ENCODE measurements around the gene TMEM107. TPM values are rescaled to one million over a fixed set of nuclear protein-coding genes. Genes with fewer than 3 reads are reported as not detected.

Gene TMEM107
- total RNA-seq, 1 donor from 2014 or later = 14.7 TPM

GRCh38 chr17:8133941-8134340, 42.2 kb downstream of the TMEM107 start:
- no peak for DNase-seq (ENCODE audit: low read depth)
- no peaks in the 10 kb centered on the region for H3K36me3 ChIP-seq (ENCODE audit: control insufficient read depth, insufficient read depth, low read length)

DNA sequence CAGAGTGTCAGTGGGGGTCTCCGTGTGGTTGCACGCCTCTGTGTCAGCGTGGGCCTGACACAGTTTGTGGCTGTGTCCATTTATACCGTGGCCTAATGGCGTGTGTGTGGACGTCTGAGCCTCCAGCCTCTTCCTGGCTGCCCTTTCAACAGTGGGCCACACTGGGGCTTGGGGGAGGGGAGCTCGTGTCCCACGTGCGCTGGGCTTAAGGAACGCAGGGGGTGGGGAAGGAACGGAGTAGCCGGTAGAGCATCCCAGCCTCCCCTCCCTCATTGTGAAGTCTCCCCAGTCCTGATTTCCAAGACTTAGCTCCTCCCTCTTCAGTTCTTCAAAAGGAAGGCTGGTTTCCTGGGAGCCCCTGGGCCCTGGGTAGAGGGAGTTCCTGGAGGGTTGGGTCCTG, 42.8 kb downstream of the TMEM107 start:
- H3K36me3 ChIP-seq (ENCODE audit: control insufficient read depth, insufficient read depth, low read length) = no peaks in the 10 kb centered on the region
- TF ChIP-seq, protein P1, sequence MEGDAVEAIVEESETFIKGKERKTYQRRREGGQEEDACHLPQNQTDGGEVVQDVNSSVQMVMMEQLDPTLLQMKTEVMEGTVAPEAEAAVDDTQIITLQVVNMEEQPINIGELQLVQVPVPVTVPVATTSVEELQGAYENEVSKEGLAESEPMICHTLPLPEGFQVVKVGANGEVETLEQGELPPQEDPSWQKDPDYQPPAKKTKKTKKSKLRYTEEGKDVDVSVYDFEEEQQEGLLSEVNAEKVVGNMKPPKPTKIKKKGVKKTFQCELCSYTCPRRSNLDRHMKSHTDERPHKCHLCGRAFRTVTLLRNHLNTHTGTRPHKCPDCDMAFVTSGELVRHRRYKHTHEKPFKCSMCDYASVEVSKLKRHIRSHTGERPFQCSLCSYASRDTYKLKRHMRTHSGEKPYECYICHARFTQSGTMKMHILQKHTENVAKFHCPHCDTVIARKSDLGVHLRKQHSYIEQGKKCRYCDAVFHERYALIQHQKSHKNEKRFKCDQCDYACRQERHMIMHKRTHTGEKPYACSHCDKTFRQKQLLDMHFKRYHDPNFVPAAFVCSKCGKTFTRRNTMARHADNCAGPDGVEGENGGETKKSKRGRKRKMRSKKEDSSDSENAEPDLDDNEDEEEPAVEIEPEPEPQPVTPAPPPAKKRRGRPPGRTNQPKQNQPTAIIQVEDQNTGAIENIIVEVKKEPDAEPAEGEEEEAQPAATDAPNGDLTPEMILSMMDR (IDR thresholded peaks at IDR 0.05; ENCODE audit: insufficient read depth, low read length, poor library complexity, severe bottlenecking) = no peak
- H3K27me3 ChIP-seq (ENCODE audit: control insufficient read depth, insufficient read depth, low read length) = peaks cover 2% of the 10 kb centered on the region
- DNase-seq (ENCODE audit: low read depth) = no peak
- H3K4me3 ChIP-seq (ENCODE audit: low read depth, low read length) = no peak overlapping the region

More at GRCh38 chr17:8133941-8134340, 42.2 kb downstream of the TMEM107 start:
- Histone ChIP-seq H3K27me3 (ENCODE audit: control insufficient read depth, insufficient read depth, low read length) (peaks cover 2% of the 10 kb centered on the region), H3K4me3 (ENCODE audit: low read depth, low read length) (no peak overlapping the region)
- TF ChIP-seq, protein P1 (IDR thresholded peaks at IDR 0.05; ENCODE audit: insufficient read depth, low read length, poor library complexity, severe bottlenecking) = no peak

- TF ChIP-seq, protein P1 (IDR thresholded peaks at IDR 0.05; ENCODE audit: insufficient read depth, low read length, poor library complexity, severe bottlenecking) = no peak
- peaks cover 2% of the 10 kb centered on the region for H3K27me3 ChIP-seq (ENCODE audit: control insufficient read depth, insufficient read depth, low read length)
- no peak overlapping the region for H3K4me3 ChIP-seq (ENCODE audit: low read depth, low read length)
- no peak for DNase-seq (ENCODE audit: low read depth)
- no peaks in the 10 kb centered on the region for H3K36me3 ChIP-seq (ENCODE audit: control insufficient read depth, insufficient read depth, low read length)
Measured at GRCh38 chr17:8131844-8132441, 44.2 kb downstream of the TMEM107 start.

- H3K27me3 ChIP-seq (ENCODE audit: control insufficient read depth, insufficient read depth, low read length) = peaks cover 22% of the 10 kb centered on the region
- TF ChIP-seq, protein P1 (IDR thresholded peaks at IDR 0.05; ENCODE audit: insufficient read depth, low read length, poor library complexity, severe bottlenecking) = no peak
- DNase-seq (ENCODE audit: low read depth) = no peak
- H3K4me3 ChIP-seq (ENCODE audit: low read depth, low read length) = no peak overlapping the region
- no peaks in the 10 kb centered on the region for H3K36me3 ChIP-seq (ENCODE audit: control insufficient read depth, insufficient read depth, low read length)
Measured at GRCh38 chr17:8128125-8128784, 47.9 kb downstream of the TMEM107 start.

DNA sequence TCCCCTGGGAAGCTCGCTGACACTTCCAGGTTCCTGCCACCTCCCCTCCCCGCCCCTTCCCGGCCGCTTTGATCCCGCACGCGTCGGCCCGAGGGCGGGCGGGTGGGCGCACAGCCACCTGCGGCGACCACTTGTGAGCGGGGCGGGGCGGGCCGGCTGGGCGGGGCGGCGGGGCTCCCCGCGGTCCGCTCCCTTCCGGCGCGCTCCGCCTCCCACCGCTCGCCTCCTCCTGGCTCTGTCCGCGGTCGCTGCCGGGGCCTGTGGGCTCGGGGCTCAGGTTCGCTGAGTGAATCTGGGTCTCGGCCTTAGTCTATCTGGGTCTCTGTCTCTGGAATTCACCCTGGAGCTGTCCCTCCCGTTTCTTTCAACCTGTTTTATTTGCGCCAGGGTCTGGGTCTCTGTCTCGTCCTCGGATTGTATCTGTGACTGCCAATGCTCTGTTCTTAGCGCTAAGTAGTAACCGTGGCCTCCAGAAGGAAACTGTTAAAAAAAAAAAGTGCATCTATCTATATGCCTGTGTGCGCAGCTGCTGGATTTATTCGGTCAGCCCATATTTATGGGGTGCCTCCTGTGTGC, 49.6 kb downstream of the TMEM107 start:
- H3K4me3 ChIP-seq (ENCODE audit: low read depth, low read length) = peak overlapping the region; percentile 70
- no peak for DNase-seq (ENCODE audit: low read depth)
- no peaks in the 10 kb centered on the region for H3K36me3 ChIP-seq (ENCODE audit: control insufficient read depth, insufficient read depth, low read length)
- peaks cover 30% of the 10 kb centered on the region for H3K27me3 ChIP-seq (ENCODE audit: control insufficient read depth, insufficient read depth, low read length)
- TF ChIP-seq, protein P1 (IDR thresholded peaks at IDR 0.05; ENCODE audit: insufficient read depth, low read length, poor library complexity, severe bottlenecking) = no peak

Data from kidney epithelial cell (primary cell).